Measurements from ENCODE around the gene TFPI2. TPM values are rescaled to one million over a fixed set of nuclear protein-coding genes. Genes with fewer than 3 reads are reported as not detected.
"Not testable (repeated sequence)": the region's sequence is repeated elsewhere in the genome, so short reads cannot be mapped to it uniquely, and the experiment has no call there.

TFPI2 gene
- polyA plus RNA-seq, 6 donors from 2014 or later: 0.74 TPM; not detected in 5

GRCh38 chr7:93920496-93921182, 30.1 kb upstream of the TFPI2 start:
- Mint-ChIP-seq H3K36me3 (no peaks in the 10 kb centered on the region), H3K4me1 (peaks cover 0 to 16% (median 9%) of the 10 kb centered on the region in 3 donors), H3K9me3 (no peaks in the 10 kb centered on the region), H3K4me3 (peak overlapping the region in 7 of 8 donors; percentile 9 to 91 (median 82)), H3K27ac (peak overlapping the region in 1 of 6 donors; percentile 64), H3K27me3 (peaks cover 0 to 21% (median 4%) of the 10 kb centered on the region in 3 donors)
- ATAC-seq (ENCODE audit: low read depth in 2 of 2) (no peak), DNase-seq (no peak)

DNA sequence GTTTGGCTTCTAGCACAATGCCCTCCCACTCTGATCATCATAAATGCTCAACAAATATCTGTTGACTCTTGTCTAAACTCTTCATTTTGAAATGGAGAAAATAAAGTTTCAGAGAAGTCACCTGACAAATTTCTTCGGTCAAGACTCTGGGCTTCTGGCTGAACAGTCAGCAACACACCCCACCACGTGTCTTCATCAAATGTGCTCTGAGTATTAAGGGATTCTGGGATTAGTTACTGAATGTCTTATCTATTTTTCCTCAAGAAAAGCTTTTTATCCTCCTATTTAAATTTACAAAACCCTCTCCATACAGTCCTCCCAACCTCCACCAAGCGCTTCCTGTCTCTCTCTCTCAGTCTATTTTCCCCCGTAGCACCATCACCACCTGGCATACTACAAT, 25.8 kb upstream of the TFPI2 start:
- peaks cover 5 to 21% (median 11%) of the 10 kb centered on the region in 3 donors for H3K27me3 Mint-ChIP-seq
- not testable (repeated sequence) for H3K4me1 Mint-ChIP-seq; H3K27ac Mint-ChIP-seq; H3K36me3 Mint-ChIP-seq; DNase-seq; ATAC-seq (ENCODE audit: low read depth in 2 of 2); H3K4me3 Mint-ChIP-seq; H3K9me3 Mint-ChIP-seq

DNA sequence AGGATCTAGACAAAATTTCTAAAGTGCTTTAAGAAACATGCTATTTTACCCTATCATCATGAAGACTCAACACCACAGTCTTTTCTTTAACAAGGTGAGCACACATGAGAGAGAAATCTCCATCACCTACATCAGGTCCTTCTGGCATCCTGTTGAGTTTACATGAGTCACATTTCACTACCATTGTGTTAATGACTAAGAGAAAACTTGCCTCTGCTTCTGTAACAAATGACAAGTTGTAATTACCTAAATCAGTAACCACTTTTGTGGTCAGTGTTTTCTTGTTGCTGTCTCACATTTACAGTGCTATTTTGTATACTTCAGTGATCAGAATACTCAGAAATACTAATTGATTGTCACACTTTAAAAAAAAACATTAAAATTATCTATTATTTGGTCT, 25.3 kb upstream of the TFPI2 start:
- H3K27me3 Mint-ChIP-seq: peaks cover 5 to 17% (median 11%) of the 10 kb centered on the region in 3 donors
- H3K4me1 Mint-ChIP-seq; ATAC-seq (ENCODE audit: low read depth in 2 of 2); H3K4me3 Mint-ChIP-seq; DNase-seq; H3K36me3 Mint-ChIP-seq; H3K27ac Mint-ChIP-seq; H3K9me3 Mint-ChIP-seq: not testable (repeated sequence)

DNA sequence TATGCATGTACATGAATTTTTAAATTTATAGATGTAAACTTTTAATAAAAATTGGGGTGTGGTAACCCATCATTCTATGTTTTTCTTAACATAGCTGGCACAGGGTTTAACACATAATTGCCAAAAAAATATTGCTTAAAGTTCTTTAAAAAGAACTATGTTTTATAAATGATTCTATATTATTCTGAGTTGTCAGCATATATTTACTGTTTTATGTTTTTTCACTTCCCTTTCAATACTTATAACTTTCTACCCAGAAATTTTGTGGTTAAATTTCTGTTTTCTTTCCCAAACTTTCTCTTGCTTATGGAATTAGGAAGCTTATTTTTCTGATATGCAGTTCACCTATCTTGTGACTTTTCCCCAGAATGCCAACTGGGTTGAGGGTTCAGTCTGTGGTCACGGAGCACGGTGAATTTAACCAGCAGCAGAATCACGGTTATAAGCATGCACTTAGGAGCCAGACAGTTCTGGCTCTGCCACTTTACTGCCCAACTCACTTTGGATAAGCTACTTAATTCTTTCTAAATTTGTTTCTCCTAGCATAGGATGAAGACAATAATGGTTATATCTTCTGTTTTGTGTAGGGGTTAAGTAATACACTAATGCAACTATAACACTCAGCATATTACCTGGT, 24.8 kb upstream of the TFPI2 start:
- H3K4me3 Mint-ChIP-seq; H3K27ac Mint-ChIP-seq; ATAC-seq (ENCODE audit: low read depth in 2 of 2); H3K9me3 Mint-ChIP-seq; H3K36me3 Mint-ChIP-seq; H3K4me1 Mint-ChIP-seq; DNase-seq: not testable (repeated sequence)
- peaks cover 5 to 11% (median 11%) of the 10 kb centered on the region in 3 donors for H3K27me3 Mint-ChIP-seq

DNA sequence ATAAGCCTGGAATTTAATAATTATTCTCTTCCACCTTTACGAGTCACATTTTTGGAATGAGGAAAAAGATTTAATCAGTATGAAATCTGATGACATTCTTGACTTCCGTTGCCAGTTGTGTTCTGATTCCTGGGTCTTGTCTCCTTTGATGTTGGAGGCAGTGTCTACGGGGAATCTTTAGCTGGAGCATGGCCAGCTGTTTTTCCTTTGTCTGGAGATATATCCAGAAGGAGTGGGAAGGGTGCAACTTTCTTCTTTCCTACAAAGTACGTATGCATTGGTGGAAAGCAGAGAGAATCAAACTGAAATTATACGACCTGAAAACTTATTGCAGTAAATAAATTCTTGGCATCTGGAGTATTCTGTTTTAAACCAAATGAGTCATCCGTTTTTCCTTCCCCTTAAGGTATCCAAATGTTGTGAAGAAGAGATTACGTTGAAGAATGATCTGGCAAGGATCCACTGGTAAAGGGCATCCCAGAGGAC, 24.1 kb upstream of the TFPI2 start:
- Mint-ChIP-seq H3K36me3 (no peaks in the 10 kb centered on the region), H3K4me3 (no peak overlapping the region), H3K4me1 (peaks cover 0 to 5% (median 4%) of the 10 kb centered on the region in 3 donors), H3K9me3 (no peaks in the 10 kb centered on the region), H3K27ac (no peak overlapping the region), H3K27me3 (peaks cover 5 to 11% (median 10%) of the 10 kb centered on the region in 3 donors)
- DNase-seq: no peak
- no peak for ATAC-seq (ENCODE audit: low read depth in 2 of 2)

DNA sequence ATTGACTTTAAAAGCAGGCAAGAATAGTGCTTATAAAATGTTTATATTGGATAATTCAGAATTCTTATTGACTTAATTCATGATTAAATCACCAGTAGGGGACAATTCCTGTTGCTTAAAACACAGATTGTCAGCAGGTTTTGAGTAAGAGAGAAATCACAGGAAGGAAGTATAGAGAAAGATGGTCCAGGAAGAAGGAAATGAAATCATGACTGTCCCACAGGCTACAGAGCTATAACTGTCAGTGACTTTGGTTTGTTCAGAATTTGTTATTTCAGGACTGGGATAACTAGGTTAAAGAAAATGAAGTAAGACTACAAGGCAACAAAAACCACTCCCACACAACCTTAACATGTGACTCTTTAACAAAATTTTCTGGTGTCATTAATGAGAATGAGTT, 22.6 kb upstream of the TFPI2 start:
- Mint-ChIP-seq H3K36me3 (no peaks in the 10 kb centered on the region), H3K4me3 (no peak overlapping the region), H3K27me3 (peaks cover 5 to 11% (median 10%) of the 10 kb centered on the region in 3 donors), H3K9me3 (no peaks in the 10 kb centered on the region), H3K4me1 (peaks cover 0 to 5% (median 4%) of the 10 kb centered on the region in 3 donors), H3K27ac (no peak overlapping the region)
- no peak for DNase-seq
- no peak for ATAC-seq (ENCODE audit: low read depth in 2 of 2)

DNA sequence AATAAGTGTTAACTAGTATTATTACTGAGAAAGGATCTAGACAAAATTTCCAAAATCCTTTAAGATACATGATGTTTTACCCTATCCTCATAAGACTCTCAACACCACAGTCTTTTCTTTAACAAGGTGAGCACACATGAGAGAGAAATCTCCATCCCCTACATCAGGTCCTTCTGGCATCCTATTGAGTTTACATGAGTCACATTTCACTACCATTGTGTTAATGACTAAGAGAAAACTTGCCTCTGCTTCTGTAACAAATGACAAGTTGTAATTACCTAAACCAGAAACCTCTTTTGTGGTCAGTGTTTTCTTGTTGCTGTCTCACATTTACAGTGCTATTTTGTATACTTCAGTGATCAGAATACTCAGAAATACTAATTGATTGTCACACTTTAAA, 21.1 kb upstream of the TFPI2 start:
- not testable (repeated sequence) for H3K36me3 Mint-ChIP-seq; H3K27me3 Mint-ChIP-seq; ATAC-seq (ENCODE audit: low read depth in 2 of 2); DNase-seq; H3K9me3 Mint-ChIP-seq; H3K4me1 Mint-ChIP-seq; H3K4me3 Mint-ChIP-seq; H3K27ac Mint-ChIP-seq

DNA sequence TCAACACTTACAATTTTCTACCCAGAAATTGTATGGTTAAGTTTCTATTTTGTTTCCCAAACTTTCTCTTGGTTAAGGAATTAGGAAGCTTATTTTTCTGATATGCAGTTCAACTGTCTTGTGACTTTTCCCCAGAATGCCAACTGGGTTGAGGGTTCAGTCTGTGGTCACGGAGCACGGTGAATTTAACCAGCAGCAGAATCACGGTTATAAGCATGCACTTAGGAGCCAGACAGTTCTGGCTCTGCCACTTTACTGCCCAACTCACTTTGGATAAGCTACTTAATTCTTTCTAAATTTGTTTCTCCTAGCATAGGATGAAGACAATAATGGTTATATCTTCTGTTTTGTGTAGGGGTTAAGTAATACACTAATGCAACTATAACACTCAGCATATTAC, 20.7 kb upstream of the TFPI2 start:
- ATAC-seq (ENCODE audit: low read depth in 2 of 2); DNase-seq; H3K4me1 Mint-ChIP-seq; H3K9me3 Mint-ChIP-seq; H3K36me3 Mint-ChIP-seq; H3K27ac Mint-ChIP-seq; H3K4me3 Mint-ChIP-seq: not testable (repeated sequence)
- peaks cover 0 to 10% (median 7%) of the 10 kb centered on the region in 3 donors for H3K27me3 Mint-ChIP-seq

GRCh38 chr7:93910076-93910994, 19.8 kb upstream of the TFPI2 start:
- H3K27ac Mint-ChIP-seq: no peak overlapping the region
- no peak for ATAC-seq (ENCODE audit: low read depth in 2 of 2)

GRCh38 chr7:93906267-93906666, 15.7 kb upstream of the TFPI2 start, which contains the start of gene GNGT1:
Gene GNGT1 (plus strand): TSS chr7:93906567. CDS start chr7:93906747, 180 bp downstream.
- ATAC-seq (ENCODE audit: low read depth in 2 of 2): no peak
- H3K27ac Mint-ChIP-seq: no peak within 1 kb of the TSS

More at GRCh38 chr7:93910076-93910994, 19.8 kb upstream of the TFPI2 start:
- DNase-seq: no peak
- Mint-ChIP-seq H3K4me1 (peaks cover 0 to 5% (median 4%) of the 10 kb centered on the region in 3 donors), H3K4me3 (no peak overlapping the region), H3K36me3 (no peaks in the 10 kb centered on the region), H3K9me3 (no peaks in the 10 kb centered on the region), H3K27me3 (peaks cover 0 to 13% (median 7%) of the 10 kb centered on the region in 3 donors)

GRCh38 chr7:93902777-93903423, 12.3 kb upstream of the TFPI2 start:
- no peaks in the 10 kb centered on the region for H3K4me1 Mint-ChIP-seq
- no peak overlapping the region for H3K27ac Mint-ChIP-seq
- no peaks in the 10 kb centered on the region for H3K9me3 Mint-ChIP-seq
- H3K36me3 Mint-ChIP-seq: no peaks in the 10 kb centered on the region
- peaks cover 24 to 34% (median 25%) of the 10 kb centered on the region in 3 donors for H3K27me3 Mint-ChIP-seq
- no peak overlapping the region for H3K4me3 Mint-ChIP-seq
- ATAC-seq (ENCODE audit: low read depth in 2 of 2) (peak in 1 of 2 donors; percentile 43), DNase-seq (peak; percentile 14)

More at GRCh38 chr7:93906267-93906666, 15.7 kb upstream of the TFPI2 start, which contains the start of gene GNGT1:
- Mint-ChIP-seq H3K4me3 (no peak within 1 kb of the TSS), H3K9me3 (no peaks in the 10 kb centered on the region), H3K36me3 (no peaks in the 10 kb centered on the region), H3K27me3 (peaks cover 5 to 9% (median 8%) of the 10 kb centered on the region in 3 donors), H3K4me1 (no peaks in the 10 kb centered on the region)
- DNase-seq: no peak

GRCh38 chr7:93897680-93898079, 7.1 kb upstream of the TFPI2 start:
- DNase-seq: no peak
- no peak for ATAC-seq (ENCODE audit: low read depth in 2 of 2)
- H3K9me3 Mint-ChIP-seq: no peaks in the 10 kb centered on the region
- H3K4me3 Mint-ChIP-seq: no peak overlapping the region
- no peaks in the 10 kb centered on the region for H3K36me3 Mint-ChIP-seq
- H3K4me1 Mint-ChIP-seq: no peaks in the 10 kb centered on the region
- H3K27ac Mint-ChIP-seq: no peak overlapping the region
- H3K27me3 Mint-ChIP-seq: peaks cover 26 to 60% (median 52%) of the 10 kb centered on the region in 3 donors
